ENCODE measurements around the gene TSHB. TPM values are rescaled to one million over a fixed set of nuclear protein-coding genes. Genes with fewer than 3 reads are reported as not detected.
"Not testable (repeated sequence)": the region's sequence is repeated elsewhere in the genome, so short reads cannot be mapped to it uniquely, and the experiment has no call there.

Gene TSHB
- total RNA-seq = not detected
- long read RNA-seq = 0 reads

DNA sequence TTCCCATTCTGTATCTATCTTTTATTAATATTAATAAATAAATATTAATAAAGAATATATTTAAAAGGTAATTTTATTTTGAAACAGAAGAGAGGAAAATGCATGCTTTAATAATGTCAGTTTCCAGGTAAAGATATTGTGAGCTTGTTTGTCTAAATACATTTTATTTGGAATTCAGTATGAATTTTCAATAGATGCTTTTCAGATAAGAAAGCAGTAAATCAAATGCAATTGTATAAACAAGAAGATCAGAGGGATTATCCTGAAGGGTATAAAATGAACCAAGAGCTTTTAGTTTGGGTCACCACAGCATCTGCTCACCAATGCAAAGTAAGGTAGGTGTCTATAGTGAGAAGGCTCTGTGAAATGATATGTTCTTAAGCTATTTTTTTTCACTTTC lies at the start of gene TSHB:
TSS of gene TSHB (plus strand) at position 301 of the 400 bp plus-strand sequence. CDS start 3,537 bp downstream, outside the sequence.
- no peak for DNase-seq (ENCODE audit: low spot score)

- no peak for DNase-seq (ENCODE audit: low spot score)
These were observed 47.4 kb upstream of the TSHB start for GRCh38 chr1:114982251-114982650.

- DNase-seq (ENCODE audit: low spot score) = no peak
These were observed 43.3 kb upstream of the TSHB start for GRCh38 chr1:114986286-114986685.

- no peak for DNase-seq (ENCODE audit: low spot score)
These were observed 41.5 kb upstream of the TSHB start for GRCh38 chr1:114988095-114988494.

GRCh38 chr1:114997510-114998289 lies 31.9 kb upstream of the TSHB start:
- no peak for DNase-seq (ENCODE audit: low spot score)

DNA sequence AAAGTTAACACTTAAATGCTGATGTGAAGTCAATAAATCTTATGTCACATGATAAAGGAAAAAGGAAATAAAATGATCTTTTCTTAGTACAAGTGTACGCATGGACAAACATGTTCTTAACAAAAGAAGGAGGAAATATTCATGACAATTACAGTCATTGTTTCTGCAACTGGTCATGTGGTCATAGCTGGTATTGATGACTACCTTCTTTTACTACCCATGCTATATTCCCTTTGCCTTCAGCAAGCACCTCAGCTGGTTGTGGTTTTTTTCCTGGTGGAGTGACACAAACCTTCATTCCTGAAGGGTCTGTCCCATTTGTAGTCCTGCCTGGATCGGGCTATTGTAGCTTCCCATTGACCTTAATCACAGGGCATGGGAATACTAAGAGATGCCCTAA lies 23.4 kb upstream of the TSHB start:
- DNase-seq (ENCODE audit: low spot score) = no peak

DNA sequence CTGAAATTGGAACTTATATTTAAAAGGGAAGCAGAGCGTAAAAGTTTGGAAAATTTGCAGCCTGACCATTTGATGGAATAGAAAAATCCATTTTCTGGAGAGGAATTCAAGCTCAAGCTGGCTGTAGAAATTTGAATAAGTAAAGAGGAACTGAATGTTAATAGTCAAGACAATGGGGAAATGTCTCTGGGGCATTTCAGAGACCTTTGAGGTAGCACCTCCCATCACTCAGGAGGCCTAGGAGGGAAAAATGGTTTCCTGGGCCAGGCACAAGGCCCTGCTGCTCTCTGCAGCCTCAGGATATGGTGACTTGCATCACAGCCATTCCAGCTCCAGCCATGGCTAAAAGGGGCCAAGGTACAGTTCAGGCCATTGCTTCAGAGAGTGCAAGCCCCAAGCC lies 17.6 kb upstream of the TSHB start:
- no peak for DNase-seq (ENCODE audit: low spot score)

- no peak for DNase-seq (ENCODE audit: low spot score)
These were observed 17.2 kb upstream of the TSHB start for GRCh38 chr1:115012434-115012833.

DNA sequence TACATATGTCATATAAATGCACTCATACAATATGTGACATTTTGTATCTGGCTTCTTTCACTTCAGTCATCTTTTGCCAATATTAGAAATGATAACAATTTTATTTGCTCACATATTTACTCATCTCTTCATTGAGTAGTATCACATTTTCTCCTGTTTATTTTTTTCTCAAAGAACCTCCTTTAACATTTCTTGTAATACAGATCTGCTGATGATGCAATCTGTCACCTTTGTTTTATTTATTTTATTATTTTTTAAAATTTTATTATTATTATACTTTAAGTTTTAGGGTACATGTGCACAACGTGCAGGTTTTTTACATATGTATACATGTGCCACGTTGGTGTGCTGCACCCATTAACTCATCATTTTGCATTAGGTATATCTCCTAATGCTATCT lies 15.8 kb upstream of the TSHB start:
- DNase-seq (ENCODE audit: low spot score) = no peak

DNA sequence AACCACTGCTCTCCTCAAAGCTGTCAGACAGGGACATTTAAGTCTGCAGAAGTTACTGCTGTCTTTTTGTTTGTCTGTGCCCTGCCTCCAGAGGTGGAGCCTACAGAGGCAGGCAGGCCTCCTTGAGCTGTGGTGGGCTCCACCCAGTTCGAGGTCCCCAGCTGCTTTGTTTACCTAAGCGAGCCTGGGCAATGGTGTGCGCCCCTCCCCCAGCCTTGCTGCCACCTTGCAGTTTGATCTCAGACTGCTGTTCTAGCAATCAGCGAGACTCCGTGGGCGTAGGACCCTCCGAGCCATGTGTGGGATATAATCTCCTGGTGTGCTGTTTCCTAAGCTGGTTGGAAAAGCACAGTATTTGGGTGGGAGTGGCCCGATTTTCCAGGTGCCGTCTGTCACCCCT lies 10.1 kb upstream of the TSHB start:
- not testable (repeated sequence) for DNase-seq (ENCODE audit: low spot score)

DNA sequence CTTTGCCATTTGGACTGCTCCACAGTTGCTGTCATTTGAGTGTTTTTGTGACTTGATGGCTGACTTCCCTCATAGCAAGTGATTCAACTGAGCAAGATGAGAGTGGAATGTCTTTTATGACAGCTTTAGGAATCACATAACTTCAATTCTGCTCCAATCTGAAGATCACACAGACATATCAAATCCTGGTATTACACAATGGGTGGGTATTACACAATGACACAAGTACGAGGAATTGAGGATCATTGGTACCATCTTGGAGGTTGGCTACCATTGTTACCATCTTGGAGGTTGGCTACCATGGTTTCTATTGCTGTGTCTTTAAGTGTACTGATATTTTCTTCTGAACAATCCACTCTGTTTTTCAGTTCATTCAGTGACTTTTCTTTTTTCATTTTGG lies 8.5 kb upstream of the TSHB start:
- no peak for DNase-seq (ENCODE audit: low spot score)

DNA sequence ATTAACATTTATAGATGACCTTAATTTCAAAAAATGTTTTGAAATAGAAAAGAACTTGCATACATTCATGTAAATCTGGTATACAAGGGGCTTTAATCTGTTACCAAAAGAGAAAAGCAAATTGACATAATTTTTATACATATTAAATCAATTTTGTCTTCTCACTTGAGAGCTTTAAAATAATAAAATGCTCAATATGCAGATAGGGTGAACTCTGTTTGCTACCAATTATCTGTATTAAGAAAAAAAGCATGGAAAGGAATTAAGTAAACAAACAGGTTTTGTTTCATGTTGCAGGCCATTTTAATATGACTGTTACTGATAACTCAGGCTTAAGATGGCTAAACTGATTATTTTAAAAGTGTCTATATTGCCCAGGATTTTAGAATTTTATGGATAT lies 6.0 kb upstream of the TSHB start:
- DNase-seq (ENCODE audit: low spot score) = no peak

DNA sequence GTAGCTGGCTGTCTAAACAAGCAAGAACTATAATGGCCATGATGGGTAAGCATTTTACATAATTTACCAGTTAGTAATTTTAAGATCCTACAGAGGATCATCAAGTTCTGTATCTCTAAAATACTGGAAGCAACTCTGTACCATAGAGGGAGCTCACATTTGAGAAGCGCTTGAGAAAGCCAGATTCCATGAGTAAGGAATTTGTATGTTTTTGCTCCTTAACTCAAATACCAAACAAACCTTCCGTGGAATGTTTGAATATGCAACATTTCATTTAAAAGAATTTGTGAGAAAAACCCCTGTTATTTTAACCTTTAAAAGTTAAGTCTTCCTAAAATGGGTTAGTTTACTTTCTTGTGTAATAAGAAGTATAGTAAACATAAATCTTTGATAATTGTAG lies 2.0 kb downstream of the TSHB start:
- no peak for DNase-seq (ENCODE audit: low spot score)

DNA sequence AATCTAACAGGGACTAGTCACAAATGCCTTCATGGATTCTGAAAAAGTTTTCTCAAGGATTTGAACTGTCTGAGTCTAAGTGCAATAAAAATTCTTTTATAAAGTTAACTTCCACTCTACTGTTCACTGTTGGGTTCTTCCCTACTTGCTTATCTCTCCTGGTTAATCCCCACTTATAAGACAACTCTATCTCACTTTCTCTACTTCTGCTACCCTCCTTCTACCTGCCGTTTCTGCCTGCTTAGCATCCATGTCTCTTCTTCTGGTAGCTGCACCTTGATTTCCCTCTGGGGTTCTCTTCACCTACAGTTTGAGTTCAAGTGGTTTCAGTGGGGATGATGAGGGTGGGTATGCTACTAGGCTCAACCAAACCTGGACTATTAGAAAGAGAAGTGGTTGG lies 6.0 kb downstream of the TSHB start:
- DNase-seq (ENCODE audit: low spot score) = no peak

DNA sequence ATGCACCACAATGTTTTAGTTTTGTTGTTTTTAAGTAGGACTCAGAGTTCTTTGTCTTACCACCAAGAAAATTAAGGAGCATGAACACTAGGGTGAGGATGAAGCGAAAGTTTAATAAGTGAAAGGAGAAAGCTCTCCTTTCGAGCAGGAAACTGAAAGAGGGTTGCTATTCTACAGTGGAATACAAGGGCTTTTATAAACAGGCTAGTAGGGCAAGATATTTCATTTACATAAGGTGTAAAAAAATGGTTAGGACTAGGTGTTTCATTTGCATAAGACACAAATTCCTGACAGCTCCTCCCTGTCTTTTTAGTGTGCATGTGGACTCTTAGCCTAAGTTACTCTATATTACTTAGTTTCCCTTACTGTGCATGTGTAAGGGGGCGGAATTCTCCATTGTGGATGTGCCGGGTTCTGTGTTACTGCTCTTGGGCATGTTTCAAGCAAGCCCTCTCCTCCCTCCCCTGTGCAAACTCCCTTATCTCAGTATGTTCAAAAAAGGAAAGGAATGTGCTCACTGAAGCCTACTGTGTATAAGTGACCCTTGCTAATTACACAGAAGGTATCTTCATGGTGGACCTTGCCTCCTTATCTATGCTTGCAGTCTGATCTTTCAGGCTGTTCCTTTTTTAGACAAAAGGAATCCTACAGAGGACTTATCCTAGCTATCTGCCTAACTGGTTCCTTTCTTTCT lies 7.3 kb downstream of the TSHB start:
- no peak for DNase-seq (ENCODE audit: low spot score)

- DNase-seq (ENCODE audit: low spot score) = no peak
These were observed 10.9 kb downstream of the TSHB start for GRCh38 chr1:115040501-115040900.

DNA sequence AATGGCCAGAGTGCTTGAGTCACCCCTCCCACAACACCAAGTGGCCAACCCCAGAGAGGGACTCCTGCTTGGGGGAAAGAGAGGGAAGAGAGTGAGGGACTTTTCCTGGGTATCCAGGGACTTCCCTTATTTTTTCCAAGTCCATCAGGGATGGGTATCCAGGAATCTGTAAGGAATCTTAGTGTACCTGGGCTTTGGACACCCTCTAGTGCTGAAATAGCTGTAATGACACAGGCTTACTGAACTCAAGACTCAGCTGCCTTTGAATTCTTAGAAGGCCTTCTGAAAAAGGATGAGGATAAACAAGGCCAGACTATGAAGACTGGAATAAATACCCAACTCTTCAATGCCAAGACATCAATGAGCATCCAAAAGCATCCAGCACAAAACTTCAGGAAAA lies 12.0 kb downstream of the TSHB start:
- DNase-seq (ENCODE audit: low spot score) = no peak

- no peak for DNase-seq (ENCODE audit: low spot score)
These were observed 17.1 kb downstream of the TSHB start for GRCh38 chr1:115046751-115047150.

DNA sequence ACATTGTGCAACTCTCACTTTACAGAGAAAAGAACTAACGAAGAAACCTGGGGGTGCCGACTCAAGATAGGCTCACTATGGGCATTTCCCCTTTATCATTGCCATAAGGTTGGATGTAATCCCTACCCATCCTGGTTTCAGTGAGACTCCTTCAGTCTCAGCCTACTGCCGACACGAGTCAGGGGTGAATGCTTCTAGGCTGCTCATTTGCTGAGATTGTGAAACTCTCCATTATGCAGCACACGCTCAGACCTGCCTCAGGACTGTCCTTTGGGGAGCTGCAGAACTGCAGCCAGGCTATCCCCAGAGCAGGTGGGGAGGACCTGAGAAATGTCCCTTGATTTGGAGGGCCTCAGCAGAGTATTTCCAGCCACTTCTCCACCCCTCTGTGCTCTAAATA lies 22.2 kb downstream of the TSHB start:
- no peak for DNase-seq (ENCODE audit: low spot score)

DNA sequence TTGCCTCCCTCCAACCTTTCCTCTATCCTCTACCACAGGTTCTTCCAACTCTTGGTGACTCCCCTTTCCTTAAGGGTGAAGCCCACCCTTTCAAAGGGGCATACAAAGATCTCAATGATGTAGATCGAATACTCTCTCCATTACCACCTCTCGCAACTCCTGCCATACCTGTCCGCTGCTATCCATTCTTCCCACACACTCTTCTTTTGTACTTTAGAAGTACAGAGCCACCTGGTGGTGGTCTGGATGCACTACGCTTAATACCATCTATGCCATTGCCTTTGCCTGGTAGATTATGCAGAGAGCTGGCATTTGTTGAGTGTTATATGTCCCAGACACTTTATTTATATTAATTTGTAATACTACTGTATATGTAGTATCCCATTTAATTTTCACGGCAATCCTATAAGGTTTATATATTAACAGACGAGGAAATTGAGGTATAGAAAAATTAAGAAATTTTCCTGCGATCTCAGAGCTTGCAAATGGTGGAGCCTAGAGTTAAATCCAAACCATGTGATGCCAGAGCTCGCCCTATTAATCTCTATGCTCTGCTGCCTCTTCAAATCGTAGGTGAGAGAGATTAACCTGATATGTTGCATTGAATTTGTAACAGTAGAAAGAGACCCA lies 22.9 kb downstream of the TSHB start:
- no peak for DNase-seq (ENCODE audit: low spot score)

DNA sequence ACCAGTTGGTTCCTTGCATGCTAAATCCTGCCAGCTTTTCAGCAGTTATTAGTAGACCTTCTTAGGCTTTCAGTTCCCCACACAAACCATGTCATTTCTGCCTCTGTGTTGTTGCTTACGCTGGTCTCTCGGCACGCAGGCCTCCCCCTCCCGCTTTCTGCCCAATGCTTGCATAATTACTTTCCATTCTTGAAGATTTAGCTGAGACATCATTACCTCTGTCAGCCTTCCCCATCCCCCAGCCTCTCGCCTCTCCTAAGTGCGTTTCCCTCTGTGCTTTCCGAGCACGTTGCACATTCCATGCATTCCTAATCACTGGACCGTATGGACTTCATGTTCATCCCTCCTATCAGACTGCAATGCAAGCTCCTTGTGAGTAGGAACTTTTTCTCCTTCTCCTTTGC lies 26.8 kb downstream of the TSHB start:
- DNase-seq (ENCODE audit: low spot score) = no peak

DNA sequence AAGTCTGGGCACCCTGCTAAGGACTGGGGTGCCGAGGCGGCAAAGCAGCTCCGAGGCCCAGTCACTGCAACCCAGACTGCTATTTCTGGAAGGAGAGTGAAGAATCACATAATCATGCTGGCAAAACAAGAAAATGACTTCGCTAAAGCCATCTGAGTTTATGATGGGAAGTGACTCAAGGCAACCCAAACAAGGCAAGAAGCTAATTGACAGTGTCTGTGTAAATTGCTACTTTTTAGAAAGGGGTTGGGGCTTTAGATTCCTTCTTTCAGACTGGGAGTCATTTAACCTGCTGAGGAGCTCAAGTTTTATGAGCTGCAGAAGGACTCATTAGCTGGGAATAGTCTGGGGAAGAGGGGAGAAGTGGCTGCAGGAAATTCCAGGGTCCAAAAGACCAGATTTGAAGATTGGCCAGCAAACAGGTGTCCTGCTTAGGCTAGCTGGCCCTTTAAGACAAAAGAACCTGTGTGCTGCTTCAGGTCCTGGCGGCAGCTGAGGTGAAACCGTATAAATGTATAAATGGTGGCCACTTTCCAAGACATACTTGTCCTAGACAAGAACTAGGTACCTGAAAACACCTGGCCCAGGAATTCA lies 28.1 kb downstream of the TSHB start:
- DNase-seq (ENCODE audit: low spot score) = no peak

All from mesenteric fat pad (tissue), 1 donor.